HPDE6-E6E7 (cell line): Measurements from ENCODE around the gene ZNF213.

Experiments used
- DNase-seq: peaks from one replicate; pipeline ENCODE4 v3.0.0; 2011; ENCODE audit warnings: missing footprints; ENCODE audit errors: extremely low spot score

The ZNF213 gene

GRCh38 chr16:3134338-3135125, at the start of gene ZNF213:
Gene ZNF213, plus strand, starts transcription at chr16:3135029. Its CDS starts 2,252 bp downstream, at chr16:3137281.
- DNase-seq, result peak; percentile 96

GRCh38 chr16:3085868-3086595, 48.8 kb upstream of the ZNF213 start:
- no peak for DNase-seq

DNA sequence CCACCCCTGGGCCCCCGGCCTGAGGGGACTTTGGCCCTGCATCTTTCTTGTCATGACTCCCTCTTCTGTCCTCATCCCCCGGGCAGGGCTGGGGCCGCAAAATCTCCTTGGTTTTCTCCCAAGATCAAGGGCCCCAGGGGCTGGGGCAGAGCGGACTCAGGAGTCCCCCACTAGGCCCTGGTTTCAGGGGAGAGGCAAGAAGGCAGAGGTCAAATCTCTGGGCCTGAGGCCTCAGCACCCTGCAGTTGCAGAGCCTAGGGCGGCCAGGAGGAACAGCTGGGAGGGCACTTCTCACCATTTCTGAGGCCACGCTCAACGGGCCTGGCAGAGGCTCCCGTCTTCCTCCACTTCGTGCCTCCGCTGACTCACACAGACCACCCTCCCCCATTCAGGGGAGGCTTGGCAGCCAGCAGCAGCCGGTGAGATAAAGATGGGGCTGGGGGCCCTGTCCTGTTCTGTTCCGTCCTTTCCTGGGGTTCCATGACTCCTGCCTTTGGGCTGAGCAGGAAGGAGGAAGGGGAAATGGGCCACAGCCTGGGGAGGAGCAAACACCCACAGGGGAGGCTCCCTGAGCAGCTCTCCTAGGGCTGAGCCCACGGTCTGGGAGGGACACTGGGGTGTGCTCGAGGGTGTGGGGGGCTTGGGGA, 48.1 kb upstream of the ZNF213 start:
- no peak for DNase-seq

GRCh38 chr16:3087243-3088235, 47.3 kb upstream of the ZNF213 start:
- DNase-seq, result no peak

- no peak for DNase-seq
These were observed 46.4 kb upstream of the ZNF213 start for GRCh38 chr16:3088450-3088849.

DNA sequence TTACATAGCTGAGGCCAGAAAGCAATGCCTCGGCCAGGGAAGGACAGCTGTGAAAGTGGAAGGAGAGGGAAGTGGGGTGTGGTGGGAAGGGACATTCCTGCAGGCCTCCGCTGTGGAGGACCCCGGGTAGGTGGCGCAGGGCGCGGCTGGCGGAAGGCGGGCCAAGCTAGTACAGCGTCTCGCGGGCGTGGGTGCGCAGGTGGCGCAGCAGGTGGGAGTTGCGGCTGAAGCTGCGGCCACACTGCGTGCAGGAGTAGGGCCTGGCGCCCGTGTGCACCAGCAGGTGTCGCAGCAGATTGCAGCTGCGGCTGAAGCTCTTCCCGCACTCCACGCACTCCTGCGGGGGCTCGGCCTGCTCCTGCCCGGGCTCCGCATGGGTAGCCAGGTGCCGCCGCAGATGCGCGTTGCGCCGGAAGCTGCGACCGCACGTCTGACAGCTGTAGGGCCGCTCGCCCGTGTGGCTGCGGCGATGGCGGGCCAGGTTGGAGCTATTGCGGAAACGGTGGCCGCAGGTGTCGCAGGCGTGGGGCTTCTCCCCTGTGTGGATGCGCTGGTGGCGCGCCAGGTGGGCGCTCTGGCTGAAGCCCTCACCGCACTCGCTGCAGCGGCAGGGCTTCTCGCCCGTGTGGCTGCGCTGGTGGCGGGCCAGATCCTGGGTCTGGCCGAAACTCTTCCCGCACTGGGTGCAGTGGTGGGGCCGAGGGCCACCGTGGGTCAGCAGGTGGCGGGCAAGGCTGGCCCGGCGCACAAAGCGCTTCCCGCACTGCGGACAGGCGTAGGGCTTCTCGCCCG, 45.7 kb upstream of the ZNF213 start:
- no peak for DNase-seq

- no peak for DNase-seq
These were observed 44.9 kb upstream of the ZNF213 start for GRCh38 chr16:3089717-3090592.

DNA sequence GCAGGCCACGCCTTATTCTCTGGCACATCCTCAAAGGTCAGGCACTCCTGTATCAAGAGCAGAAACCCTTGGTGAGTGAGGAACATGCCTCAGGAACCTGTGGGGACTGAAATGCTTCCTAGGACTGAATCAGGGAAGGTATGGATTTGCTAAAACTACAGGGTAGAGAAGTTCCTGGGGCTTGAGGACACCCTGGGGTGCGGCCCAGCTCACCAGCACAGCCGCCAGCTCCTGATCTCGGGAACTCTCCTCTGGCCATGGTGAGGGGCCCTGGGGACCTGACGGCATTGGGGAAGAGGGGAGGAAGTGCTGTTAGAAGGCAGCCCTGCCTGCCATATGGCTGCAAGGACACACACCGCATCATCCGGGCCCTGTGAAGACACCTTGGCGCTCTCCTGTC, 43.3 kb upstream of the ZNF213 start:
- DNase-seq, result no peak

- no peak for DNase-seq
These were observed 42.3 kb upstream of the ZNF213 start for GRCh38 chr16:3092501-3092941.

DNA sequence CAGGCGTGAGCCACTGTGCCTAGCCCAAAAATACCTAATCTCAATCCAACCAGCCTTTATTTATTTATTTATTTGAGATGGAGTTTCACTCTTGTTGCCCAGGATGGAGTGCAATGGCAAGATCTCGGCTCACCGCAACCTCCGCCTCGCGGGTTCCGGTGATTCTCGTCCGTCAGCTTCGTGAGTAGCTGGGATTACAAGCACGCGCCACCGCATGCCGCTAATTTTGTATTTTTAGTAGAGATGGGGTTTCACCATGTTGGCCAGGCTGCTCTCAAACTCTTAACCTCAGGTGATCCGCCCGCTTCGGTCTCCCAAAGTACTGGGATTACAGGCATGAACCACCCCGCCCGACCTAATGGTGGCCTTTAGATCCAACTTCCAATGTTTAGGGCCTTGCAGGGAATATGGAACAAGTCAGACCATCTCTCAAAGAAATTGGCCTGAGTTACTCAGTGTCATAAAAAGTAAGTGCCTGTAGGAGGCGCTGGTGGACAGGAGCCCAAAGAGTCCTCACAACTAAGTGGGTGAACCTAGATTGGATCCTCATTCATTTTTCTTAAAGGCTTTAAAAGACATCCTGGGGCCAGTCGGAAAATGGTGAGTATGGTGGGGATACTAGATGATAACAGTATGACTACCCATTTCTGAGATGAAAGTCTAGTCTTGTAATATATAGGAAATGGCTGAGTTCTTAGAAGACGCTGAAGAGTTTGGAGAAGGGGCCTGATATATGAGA, 40.4 kb upstream of the ZNF213 start:
- DNase-seq, result no peak

- DNase-seq, result no peak
These were observed 39.0 kb upstream of the ZNF213 start for GRCh38 chr16:3095869-3096268.

GRCh38 chr16:3096362-3096761, 38.5 kb upstream of the ZNF213 start:
- no peak for DNase-seq

GRCh38 chr16:3097266-3097665, 37.6 kb upstream of the ZNF213 start:
- no peak for DNase-seq

GRCh38 chr16:3098459-3099394, 36.1 kb upstream of the ZNF213 start, which contains the start of gene ZSCAN10:
Gene ZSCAN10, minus strand, starts transcription at chr16:3099294. Its CDS starts 6,357 bp downstream, at chr16:3092937.
- DNase-seq, result no peak

- no peak for DNase-seq
These were observed 35.5 kb upstream of the ZNF213 start for GRCh38 chr16:3099395-3099731.

- peak; percentile 86 for DNase-seq
These were observed 34.9 kb upstream of the ZNF213 start for GRCh38 chr16:3099732-3100499.
